GM12892 (cell line): ENCODE data around the gene TRPM2.
"Not testable (repeated sequence)": the region's sequence is repeated elsewhere in the genome, so short reads cannot be mapped to it uniquely, and the experiment has no call there.

Source experiments
- DNase-seq: peaks from one replicate; pipeline ENCODE4 v3.0.0; 2011; ENCODE audit not compliant: insufficient read length
- FAIRE-seq: peaks from 2 replicates; lab custom pipeline; 2011; peaks lifted over from hg19 to GRCh38; lab: Jason Lieb, UNC
- POLR2A ChIP-seq: IDR thresholded peaks from 2 replicates; pipeline ENCODE4 v1.6.1; 2011; ENCODE audit warnings: low read depth, low read length, control low read depth
- POLR2AphosphoS5 ChIP-seq: IDR thresholded peaks from 2 replicates; pipeline ENCODE4 v1.6.1; 2011; ENCODE audit warnings: low read depth, low read length, control low read depth
- TAF1 ChIP-seq: IDR thresholded peaks from 2 replicates; pipeline ENCODE4 v1.6.1; 2011; ENCODE audit warnings: low read depth, mild to moderate bottlenecking, control low read depth, low read length, borderline replicate concordance

The TRPM2 gene

GRCh38 chr21:44390886-44391285 lies 37.5 kb downstream of the TRPM2 start:
- DNase-seq: no peak
- no peak for FAIRE-seq

DNA sequence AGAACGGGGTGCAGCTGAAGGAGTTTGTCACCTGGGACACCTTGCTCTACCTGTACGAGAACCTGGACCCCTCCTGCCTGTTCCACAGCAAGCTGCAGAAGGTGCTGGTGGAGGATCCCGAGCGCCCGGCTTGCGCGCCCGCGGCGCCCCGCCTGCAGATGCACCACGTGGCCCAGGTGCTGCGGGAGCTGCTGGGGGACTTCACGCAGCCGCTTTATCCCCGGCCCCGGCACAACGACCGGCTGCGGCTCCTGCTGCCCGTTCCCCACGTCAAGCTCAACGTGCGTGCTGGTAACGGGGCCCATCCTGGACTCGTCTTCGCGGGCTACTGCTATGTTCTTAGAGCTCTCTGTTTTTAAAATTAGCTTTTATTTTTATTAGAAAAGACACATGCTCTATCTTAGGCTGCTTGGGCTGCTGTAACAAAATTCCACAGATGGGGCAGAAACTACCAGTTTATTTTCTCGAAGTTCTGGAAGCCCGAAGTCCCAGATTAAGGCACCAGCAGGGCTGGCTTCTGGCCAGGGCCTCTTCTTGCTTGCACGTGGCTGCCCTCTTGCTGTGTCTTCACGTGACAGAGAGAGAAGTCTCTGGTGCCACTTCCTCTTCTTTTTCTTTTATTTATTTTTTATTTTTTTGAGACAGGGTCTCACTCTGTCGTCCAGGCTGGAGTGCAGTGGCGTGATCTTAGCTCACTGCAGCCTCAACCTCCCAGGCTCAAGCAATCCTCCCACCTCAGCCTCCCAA lies 38.1 kb downstream of the TRPM2 start:
- FAIRE-seq (no peak), DNase-seq (no peak)
- TF ChIP-seq POLR2A (no peak), POLR2AphosphoS5 (no peak), TAF1 (no peak)

More at GRCh38 chr21:44390886-44391285, 37.5 kb downstream of the TRPM2 start:
- TF ChIP-seq POLR2AphosphoS5 (no peak), TAF1 (no peak), POLR2A (no peak)

DNA sequence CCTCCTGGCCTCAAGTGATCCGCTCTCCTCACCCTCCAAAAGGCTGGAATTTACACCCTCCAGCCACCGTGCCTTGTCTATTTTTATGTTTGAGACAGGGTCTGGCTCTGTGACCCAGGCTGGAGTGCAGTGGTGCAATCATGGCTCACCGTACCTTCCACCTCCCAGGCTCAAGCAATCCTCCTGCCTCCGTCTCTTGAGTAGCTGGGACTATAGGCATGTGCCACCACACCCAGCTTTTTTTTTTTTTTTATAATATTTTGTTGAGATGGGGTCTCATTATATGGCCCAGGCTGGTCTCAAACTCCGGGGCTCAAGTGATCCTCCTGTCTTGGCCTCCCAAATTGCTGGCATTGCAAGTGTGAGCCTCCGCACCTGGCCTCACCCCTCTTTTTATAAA lies 38.8 kb downstream of the TRPM2 start:
- FAIRE-seq: no peak
- TF ChIP-seq POLR2A (no peak), TAF1 (no peak), POLR2AphosphoS5 (no peak)
- DNase-seq: no peak

- DNase-seq: no peak
- no peak for TF ChIP-seq POLR2AphosphoS5
- TF ChIP-seq TAF1: no peak
- TF ChIP-seq POLR2A: no peak
- FAIRE-seq: no peak
These were observed 39.5 kb downstream of the TRPM2 start for GRCh38 chr21:44392916-44393315.

DNA sequence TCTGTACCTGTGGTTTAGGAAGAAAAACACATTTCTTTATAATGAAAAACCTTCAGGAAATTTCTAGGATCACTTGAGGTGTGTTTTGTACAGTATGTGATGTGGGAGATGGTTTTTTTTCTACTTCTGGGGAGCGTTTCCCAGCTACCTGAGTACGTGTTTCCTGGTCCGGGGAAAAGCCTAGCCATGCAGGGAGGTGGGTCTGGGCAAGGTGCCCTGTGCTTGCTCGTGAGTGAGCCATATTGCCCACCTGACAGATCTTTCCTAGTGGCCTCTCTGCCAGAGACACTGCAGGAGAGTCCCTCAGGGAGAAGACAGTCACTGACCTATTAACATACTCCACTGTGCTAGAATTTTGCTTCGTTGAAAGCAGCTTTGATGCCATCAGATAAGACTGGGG lies 41.3 kb downstream of the TRPM2 start:
- no peak for FAIRE-seq
- TF ChIP-seq TAF1: no peak
- DNase-seq: no peak

GRCh38 chr21:44395260-44395659 lies 41.8 kb downstream of the TRPM2 start:
- FAIRE-seq: no peak
- DNase-seq: no peak
- TF ChIP-seq POLR2A (no peak), POLR2AphosphoS5 (no peak)

DNA sequence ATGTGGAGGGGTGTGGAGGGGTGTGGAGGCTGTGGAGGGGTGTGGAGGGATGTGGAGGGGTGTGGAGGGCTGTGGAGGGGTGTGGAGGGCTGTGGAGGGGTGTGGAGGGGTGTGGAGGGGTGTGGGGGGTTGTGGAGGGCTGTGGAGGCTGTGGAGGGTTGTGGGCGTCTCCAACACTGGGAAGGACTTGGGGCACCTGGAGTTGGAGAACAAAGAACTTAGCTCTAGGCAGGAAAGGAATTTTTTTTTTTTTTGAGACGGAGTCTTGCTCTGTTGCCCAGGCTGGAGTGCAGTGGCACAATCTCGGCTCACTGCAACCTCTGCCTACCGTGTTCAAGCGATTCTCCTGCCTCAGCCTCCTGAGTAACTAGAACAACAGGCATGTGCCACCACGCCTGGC lies 43.4 kb downstream of the TRPM2 start:
- FAIRE-seq, DNase-seq: not testable (repeated sequence)

DNA sequence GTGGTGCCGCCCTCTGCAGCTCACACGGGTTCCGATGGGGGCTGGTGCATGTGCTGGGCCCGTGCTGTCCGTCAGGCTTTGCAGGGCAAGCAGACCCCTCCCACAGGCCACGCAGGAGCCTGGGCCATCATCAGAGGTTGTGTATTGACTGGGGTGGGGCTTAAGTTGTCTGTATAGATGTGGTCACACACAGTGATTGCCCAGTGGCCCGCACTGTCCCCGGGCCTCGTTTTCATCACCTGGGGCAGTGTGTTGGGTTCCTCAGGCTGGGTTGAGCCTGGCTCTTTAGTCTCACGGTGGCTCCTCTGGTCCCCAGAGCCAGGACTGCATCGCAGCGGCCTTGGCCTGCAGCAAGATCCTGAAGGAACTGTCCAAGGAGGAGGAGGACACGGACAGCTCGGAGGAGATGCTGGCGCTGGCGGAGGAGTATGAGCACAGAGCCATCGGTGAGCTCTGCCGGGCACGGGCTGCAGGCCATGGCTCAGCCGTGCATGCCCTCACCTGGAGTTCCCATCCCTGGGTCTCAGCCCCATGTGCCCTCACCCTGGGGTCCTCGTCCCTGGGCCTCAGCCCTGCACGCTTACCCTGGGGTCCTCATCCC lies 44.1 kb downstream of the TRPM2 start:
- FAIRE-seq: no peak
- no peak for TF ChIP-seq POLR2A
- no peak for TF ChIP-seq TAF1
- no peak for TF ChIP-seq POLR2AphosphoS5
- DNase-seq: no peak

DNA sequence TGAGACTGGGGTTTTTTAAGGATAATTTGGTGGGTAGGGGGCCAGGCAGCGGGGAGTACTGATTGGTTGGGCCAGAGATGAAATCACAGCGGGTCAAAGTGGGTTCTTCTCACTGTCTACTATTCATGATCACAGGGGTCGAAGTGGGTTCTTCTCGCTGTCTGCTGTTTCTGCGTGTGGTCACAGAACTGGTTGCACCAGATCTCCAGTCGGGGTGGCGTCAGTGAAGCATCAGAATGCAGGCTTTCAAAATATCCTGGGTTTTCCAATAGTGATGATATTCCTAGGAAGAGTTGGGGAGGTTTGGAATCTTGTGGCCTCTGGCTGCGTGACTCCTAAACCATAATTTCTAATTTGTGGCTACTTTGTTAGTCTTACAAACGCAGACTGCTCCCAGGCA lies 45.1 kb downstream of the TRPM2 start:
- TF ChIP-seq TAF1 (no peak), POLR2AphosphoS5 (no peak), POLR2A (no peak)
- FAIRE-seq (no peak), DNase-seq (no peak)

- FAIRE-seq: no peak
- DNase-seq: no peak
- TF ChIP-seq TAF1: no peak
- no peak for TF ChIP-seq POLR2AphosphoS5
- no peak for TF ChIP-seq POLR2A
These were observed 45.9 kb downstream of the TRPM2 start for GRCh38 chr21:44399151-44399954.

GRCh38 chr21:44399955-44400790 lies 46.8 kb downstream of the TRPM2 start:
- DNase-seq (no peak), FAIRE-seq (no peak)
- TF ChIP-seq POLR2AphosphoS5 (no peak), POLR2A (no peak), TAF1 (no peak)
